AML-193 (cell line): Measurements from ENCODE around the gene VPS4B.

Experiments used
- DNase-seq, 2 experiments: peaks; one replicate each; lab custom pipeline; 2025; lab: John Stamatoyannopoulos, UW

The VPS4B gene

DNA sequence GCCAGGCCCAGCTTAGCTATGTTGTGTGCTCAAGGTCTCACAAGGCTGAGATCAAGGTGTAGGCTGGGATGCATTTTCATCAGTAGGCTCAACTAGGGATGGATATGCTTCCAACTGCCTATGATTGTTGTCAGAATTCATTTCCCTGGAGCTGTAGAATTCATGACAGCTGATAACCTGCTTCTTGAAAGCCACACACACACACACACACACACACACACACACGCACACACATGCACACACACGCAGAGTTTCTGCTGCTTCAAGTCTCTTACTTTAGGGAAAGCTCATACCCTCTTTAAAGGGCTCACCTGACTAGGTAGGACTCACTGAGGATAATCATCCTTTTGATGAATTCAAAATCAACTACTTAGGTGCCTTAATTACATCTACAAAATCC, 8.2 kb upstream of the VPS4B start:
- DNase-seq, result no peak

DNA sequence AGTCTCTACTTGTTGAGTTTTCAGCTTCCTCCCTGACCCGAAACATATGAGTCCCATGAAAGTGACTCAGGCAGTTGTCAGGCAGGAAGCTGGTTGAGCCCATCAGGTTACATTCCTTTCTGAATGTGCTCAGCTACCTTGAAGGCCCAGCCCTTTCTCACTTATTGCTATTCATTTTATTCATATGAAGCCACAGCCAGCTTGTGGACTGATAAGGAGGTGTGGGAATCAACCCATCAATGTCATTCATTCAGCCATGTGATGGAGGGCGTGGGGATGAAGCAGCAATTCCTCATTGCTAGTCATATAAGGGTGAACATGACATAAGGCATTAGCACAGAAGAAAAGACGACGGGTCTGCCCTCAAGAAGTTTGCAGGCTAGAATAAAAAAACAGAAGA, 5.3 kb upstream of the VPS4B start:
- DNase-seq, result no peak

DNA sequence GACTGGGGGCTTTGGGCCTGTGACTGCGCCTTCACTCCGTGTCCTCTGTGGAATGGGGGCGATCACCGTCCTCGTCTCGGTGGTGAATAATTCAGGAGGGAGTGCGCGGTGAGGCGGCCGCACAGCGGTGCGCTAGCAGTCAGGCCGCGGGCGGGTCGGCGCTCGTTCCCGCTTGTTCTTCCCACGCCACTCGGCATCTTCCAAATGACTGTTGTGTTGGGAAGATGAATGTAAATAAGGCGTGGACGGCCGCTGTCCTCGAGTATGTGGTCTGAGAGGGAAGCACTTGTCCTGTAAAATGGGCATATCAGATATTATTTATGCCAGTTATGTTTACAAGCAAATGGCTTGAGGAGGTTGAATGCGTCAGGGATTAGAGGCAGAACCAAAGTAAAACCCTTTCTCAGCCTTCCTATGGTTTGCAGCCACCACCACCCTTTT, 608 bp upstream of the VPS4B start:
- DNase-seq, result no peak

DNA sequence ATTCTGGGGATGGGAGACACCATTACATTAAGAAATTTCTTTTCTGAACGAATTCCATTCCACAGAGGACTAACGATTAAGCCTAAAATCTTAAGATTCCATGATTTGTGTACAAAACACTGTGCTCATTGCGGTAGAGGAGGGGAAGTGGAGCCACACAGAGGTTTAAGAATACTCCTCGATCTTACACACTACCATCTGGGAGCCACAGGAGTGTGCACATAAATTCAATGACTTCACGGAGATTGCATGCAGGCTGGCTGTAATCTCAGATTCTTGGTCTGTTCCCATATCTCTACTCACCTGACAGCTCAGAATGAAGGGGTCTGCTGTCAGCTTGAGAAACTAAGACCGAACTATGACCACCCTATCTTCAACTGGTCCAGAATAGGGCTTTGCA, 762 bp downstream of the VPS4B start:
- DNase-seq, result peak in 1 of 2 experiments; percentile 13

DNA sequence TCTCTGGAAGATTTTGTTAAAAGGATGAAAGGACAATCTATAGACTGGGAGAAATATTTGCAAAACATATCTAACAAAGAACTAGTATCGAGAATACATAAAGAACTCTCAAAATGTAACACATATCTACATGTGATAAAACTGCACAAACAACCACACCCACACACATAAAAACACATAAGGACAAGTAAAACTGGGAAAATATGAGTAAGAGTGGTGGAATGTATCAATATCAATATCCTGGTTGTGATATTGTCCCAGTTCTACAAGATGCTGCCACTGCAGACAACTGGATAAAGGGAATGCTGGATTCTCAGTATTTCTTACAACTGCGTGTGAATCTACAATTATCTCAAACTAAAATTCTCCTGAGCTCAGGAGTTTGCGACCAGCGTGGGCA, 9.3 kb downstream of the VPS4B start:
- no peak for DNase-seq

DNA sequence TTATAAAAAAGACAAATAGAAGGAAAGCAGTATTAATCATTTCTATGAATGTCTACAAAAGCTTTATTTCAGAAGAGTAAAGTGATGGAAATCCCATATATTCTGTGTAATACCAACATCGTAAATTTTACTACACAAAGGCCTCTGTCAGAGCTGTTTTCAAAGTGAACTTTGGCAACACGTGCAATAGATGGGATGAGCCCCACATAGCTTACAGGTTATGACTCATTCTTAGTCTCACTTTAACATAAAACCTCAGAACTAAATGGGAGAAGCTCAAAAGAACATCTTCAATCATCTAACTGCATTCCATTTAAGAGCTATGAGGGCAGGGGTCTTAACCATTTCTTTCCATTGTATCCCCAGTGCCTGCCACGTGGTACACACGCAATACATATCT, 11.5 kb downstream of the VPS4B start:
- DNase-seq, result no peak

DNA sequence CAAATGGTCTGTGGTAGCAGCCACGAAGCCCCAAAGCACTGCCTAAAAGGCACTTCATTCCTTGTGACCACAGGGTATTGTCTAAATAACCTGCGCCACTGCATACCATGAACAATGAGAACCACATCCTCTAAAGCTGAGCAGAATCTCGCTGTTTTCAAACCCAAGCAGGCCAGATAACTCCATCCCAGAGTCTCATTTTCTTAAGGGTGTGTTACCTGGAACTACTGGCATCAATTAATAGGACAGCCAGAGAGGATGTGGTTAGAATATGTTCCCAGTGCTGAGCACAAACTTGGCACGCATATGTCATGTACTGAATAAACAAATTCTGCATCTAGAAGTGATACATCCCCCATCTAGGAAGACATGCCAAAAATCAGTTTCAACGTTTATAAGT, 13.0 kb downstream of the VPS4B start:
- DNase-seq, result no peak

DNA sequence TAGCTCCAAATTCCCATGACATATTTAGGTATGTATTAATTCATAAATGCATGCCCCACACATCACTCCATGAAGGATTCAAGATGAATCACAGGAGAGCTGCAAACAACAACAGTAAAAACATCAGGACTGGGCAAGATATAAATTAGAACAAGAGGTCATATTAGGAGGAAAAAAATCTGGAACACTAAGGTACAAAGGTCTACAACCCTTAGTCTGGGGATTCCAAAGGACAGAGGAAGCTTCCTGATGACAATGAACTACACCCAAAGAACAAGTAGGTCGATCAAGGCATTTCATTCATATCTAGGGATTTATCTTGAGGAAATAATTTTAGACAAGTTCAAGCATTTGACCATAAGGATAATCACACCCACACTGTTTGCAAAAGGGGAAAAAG, 14.5 kb downstream of the VPS4B start:
- no peak for DNase-seq

DNA sequence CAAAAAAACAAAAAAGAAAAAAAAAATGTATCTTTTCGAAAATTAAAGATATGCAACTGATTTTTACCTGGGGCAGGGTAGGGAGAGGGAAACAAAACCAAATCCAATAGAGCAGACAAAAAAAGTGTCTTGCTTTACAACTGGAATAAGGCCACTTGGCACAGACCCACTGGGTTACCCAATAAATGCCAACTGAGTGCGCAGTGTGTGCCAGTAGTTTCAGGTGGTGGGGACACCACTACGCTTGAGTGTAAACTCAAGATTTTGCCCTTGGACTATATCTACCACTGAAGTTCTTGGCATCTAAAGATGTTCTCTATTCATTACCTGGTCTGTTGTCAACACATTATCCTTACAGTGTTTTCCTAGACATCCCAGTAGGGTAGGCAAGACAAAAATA, 16.3 kb downstream of the VPS4B start:
- DNase-seq, result no peak

DNA sequence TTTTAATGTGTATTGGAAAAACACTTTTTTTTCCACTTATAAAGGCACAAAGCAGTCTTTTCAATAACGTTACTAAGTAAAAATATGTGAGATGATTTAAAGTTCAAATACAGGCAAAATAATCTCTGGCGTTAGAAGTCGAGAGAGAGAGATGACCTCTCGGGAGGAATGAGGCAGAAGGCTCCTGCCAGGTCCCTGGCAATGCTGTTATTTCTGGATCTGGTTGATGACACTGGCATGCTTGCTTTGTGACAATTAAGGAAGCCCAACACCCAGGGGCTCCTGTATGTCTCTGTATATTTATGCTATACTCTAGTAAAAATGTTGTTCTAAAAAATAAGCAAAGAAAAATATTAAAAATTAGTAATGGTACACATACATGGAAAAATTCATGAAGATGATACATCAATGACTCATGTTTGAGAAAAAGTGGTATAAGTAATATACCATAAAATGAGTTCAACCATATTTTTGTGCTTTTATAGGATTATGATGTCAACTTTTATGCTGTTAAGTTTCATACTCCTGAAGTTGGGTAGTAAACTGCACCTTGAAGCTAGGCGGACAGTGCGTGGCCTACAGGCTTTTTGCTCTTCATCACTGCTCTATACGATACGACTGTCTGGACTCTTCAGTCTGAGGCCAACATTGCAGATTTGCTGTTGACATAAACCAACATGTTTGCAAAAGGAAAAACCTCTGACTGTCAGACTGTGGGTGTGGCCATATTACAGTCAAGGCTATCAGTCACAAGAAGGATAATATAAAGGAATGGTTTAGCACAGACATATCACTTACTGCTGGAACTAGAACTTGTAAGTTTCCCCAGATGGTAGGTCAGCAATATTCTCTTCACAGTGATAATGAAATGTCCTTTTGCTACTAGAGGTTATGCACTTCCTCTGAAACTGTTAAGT, 19.8 kb downstream of the VPS4B start:
- no peak for DNase-seq

DNA sequence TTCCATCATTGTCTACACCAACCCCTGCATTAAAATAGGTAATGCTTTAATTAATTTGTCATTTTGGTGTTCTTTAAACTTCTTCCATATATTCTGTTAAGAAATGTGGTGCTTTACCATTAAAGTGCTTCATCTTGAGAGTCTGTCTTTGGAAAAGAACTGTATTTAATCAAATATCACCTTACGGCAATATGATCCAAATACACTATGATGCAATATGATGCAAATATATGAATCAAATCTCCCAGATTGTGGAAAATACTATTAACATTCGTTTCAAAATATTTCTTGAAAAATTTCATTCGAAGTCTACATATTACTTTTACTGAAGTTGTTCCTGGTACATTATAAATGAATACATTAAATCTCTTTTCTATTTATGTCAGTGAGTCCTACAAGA, 23.0 kb downstream of the VPS4B start:
- no peak for DNase-seq

DNA sequence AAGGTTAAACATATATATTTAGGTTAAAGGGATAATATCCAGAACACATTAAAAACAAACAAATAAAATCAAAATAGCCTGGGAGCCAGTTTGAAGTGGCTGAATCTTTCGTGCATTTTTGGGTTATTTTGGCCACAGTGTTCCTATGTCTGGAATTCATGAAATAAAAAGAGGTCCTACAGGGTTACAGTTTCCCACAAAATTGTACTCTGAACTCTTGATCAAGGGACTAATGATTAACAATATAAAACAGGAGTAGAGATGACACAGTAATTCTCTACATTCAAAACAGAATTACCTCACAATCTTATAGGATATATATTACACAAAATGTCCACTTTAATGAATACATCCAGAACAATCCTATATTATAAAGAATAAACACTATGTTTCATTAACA, 24.9 kb downstream of the VPS4B start:
- DNase-seq, result no peak

DNA sequence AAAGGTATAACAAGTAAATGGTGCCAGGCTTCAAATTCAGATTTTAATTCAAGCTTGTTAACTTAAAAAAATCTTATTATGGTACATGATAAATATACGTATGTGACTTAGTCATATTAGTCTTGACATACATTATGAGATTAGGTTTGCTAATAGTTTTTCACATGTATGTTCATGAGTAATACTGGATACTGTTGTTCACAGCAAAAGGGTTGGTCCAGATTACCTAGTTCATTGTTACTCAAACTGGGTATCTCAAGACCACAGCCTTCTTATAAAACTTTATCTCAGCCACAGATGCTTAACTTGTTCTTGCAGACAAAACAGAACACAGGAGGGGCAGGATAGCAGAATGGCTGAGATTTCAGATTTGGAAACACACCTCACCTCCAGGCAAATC, 26.8 kb downstream of the VPS4B start:
- no peak for DNase-seq

DNA sequence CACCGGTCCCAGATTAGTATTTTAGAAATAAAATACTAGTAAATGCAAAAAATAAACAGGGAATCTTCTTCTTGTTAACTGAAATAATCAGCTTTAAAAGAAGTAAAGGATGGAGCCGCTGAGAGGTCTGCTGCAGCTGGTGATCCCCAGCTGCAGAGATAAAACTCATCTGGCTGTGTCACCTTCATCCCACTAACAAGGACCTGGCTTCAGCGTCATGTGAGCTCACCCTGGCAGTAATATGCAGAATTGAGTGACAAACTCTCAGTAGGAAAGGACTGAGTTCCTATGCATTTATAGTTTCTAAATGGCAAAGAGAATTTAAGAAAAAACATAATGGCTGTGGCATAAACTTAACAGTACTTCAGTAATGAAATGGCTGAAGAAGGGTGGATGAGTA, 27.3 kb downstream of the VPS4B start:
- no peak for DNase-seq

DNA sequence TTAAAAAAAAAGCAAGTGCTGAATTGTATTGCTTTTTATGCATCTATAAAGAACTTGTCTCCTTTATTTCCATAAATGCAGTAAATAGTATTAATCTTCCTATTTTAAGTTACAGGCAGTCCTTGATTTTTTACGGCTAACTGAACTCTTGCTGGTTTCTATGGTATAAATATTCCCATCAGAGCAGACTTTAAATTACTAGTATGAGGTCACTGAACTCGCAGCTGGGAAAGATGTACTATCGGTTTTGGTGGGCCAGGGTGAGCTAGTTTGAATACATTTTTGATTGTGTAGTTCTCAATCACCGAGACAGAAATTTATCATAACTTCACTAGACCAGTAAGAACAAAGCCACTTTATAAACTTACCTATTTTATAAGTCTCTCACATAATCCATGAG, 34.4 kb downstream of the VPS4B start:
- no peak for DNase-seq

DNA sequence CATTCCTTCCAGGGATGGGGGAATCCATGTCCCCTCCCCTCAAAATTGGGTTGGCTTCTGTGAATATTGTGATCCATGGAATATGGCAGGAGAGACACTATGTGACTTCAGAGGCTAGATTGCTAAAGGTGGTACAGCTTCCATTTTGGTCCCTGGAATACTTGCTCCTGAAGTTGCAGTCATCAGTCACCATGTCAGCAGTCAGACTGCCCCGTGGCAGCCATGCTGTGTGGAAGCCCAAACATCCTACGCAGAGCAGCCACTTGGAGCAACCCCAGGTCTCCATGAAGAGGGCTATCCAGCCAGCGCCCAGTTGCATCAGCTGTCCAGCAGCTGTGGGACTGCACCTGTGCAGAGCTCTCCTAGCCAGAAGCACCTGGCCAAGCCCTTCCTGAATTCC, 39.4 kb downstream of the VPS4B start:
- DNase-seq, result no peak

DNA sequence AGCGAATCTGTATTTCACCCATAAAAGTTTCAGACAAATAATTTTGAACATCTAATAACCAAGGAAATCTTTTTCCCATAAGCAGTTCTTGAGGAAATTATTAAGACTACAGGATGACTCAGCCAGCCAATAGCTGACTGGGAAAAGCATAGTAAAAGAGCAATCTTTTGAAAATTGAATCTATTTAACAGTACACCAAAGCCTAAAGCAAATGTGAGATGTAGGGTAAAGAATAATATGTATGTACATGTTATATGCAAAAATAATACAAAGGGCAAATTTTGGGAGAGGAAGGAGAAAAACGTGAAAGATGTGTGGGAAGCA, 42.7 kb downstream of the VPS4B start:
- no peak for DNase-seq

DNA sequence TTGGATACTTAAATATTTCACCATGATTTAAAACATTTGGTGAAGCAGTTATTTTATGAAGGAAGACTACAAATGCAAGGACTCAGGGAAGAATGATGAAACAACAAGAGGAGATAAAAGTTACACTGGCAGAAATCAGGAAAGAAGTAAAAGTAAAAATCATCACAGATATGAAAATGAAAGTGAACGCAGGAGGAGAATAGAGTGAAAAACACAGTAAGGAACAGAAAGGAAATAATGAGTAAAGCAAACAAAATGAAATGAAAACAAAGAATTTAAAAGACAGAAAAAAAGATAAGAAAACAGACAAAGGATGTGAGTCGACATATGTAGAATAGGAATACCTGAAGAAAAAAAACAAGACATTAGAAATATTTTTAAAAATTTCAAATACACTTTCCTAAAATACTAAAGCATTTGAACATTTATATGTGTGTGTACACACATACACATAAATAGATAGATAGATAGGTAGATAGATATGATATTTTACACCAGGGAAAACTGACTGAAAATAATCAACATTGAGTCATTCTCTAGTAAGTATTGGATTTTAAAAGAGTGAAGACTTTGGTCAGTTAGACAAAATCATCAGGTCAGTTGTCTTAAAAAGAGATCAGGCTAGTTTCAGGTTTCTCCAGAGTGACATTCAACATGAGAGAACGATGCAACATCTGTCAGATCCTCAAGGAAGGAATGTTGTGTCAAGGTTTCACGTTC, 43.2 kb downstream of the VPS4B start:
- DNase-seq, result no peak

DNA sequence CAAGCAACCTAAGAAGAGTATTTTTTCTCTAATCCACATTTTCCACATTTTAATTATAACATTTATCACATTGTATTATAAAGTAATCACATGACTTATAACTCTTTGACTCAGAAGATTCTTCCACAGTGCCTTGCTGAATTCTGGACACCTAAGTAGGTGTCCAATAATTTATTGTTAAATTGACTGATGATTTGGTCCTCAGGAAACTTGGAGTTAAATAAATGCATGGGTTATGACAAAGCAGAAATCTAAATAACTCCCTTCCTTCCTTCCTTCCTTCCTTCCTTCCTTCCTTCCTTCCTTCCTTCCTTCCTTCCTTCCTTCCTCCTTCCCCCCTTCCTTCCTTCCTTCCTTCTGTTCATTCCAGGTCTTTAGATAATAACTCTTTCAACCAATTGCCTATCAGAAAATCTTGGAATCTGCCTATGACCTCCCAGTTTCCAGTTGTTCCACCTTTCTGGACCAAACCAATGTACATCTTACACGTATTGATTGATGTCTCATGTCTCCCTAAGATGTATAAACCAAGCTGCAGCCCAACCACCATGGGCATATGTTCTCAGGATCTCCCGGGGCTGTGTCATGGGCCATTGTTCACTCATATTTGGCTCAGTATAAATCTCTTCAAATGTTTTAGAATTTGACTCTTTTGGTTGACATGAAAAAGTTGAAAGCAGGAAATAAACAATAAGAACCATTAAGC, 44.8 kb downstream of the VPS4B start:
- no peak for DNase-seq

DNA sequence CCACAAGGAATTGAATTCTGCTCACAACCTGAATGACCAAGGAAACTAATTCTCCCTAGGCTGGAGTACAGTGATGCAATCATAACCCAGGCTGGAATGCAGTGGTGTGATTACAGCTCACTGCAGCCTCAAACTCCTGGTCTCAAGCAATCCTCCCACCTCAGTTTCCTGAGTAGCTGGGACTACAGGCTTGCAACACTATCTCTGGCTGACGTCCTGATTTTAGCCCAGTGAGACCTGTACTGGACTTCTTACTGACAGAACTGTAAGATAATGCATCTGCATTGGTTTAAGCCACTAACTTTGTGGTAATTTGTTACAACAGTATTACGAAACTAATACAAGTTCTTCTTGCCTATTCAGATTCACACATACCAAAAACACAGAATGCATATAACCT, 45.7 kb downstream of the VPS4B start:
- DNase-seq, result peak; percentile 55 to 59

DNA sequence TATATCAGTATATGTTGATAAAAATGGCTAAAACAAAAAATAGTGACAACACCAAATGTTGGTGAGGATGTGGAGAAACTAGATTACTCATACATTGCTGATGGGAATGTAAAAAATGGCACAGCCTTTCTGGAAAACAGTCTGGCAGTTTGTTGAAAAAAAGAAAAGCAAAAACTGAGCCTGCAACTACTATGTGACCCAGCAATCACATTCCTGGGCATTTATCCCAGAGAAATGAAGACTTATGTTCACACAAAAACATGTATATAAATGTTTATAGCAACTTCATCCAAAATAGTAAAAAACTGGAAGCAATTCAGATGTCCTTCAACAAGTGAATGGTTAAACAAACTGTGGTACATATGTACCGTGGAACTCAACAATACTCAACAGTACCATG, 47.7 kb downstream of the VPS4B start:
- no peak for DNase-seq

DNA sequence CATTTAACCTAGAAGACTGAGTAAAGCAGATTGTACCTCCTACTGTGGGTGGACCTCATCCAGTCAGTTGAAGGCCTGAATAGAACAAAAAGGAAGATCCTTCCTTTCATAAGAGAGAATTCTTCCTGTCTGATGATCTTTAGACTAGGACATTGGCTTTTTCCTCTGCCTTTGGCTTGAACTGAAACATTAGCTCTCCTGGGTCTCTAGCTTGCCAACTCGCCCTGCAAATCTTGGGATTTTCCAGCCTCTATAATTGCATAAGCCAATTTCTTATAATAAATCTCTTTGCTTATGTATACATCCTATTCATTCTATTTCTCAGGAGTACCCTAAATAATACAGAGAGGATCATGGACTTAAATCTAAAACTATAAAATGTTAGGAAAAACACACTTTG, 49.1 kb downstream of the VPS4B start:
- DNase-seq, result no peak

DNA sequence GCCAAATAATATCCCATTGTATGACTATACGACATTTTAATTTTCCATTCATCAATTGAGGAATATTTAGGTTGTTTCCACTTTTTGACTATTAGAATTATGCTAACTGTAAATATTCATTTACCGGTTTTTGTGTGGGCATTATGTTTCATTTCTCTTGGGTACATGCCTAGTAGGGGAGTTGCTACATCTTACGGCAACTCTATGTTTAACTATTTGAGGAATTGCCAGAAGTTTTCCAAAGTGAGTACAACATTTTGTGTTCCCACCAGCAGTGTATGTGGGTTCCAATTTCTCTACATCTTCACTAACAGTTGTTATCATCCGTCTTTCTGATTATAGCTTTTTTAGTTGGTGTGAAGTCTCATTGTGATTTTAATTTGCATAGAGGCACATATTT, 53.7 kb downstream of the VPS4B start:
- no peak for DNase-seq
